IMR-90 (cell line): ENCODE data around the gene MYH16.

Experiments
- CHD1 ChIP-seq: IDR thresholded peaks from 2 replicates; pipeline ENCODE4 v1.6.1; 2012; ENCODE audit warnings: low read depth, low read length, improper control_type of control experiment
- NFE2L2 ChIP-seq: fragments of 150-350 bp; IDR thresholded peaks from 2 replicates; pipeline ENCODE4 v1.6.1; 2016; ENCODE audit warnings: low read depth, mild to moderate bottlenecking, low read length
- POLR2A ChIP-seq: IDR thresholded peaks from 2 replicates; pipeline ENCODE4 v1.6.1; 2012; ENCODE audit warnings: mild to moderate bottlenecking, low read depth, low read length
- RAD21 ChIP-seq: IDR thresholded peaks from 2 replicates; pipeline ENCODE4 v1.6.1; 2012; ENCODE audit warnings: low read length, improper control_type of control experiment
- RFX5 ChIP-seq: IDR thresholded peaks from 2 replicates; pipeline ENCODE4 v1.8.0; 2012; ENCODE audit warnings: low read depth, mild to moderate bottlenecking, low read length, moderate library complexity
- TF ChIP-seq, protein P1 (sequence below): conservative IDR thresholded peaks from 2 replicates; pipeline ENCODE4 v1.5.1; 2012; ENCODE audit warnings: mild to moderate bottlenecking, low read depth, low read length, improper control_type of control experiment

DNA sequence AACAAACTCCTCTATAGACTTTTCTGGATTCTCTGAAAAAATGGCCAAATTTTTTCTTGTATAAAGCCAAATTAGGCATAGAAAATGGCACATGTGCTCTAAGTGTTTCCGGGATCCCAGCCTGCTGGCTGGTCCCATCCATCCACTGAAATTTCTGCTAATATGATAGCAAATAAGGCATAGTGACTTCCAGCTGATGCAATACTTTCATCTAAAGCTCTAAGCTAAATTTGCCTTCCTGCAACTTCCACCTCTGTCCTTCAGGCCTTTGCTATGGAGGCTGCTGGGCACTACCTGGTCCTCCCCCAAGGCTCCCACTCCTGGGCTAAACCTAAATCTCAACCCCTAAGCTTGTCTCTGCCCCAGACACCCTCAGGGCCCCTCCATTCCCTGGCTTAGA lies 20.5 kb downstream of the MYH16 start:
- TF ChIP-seq, protein P1, sequence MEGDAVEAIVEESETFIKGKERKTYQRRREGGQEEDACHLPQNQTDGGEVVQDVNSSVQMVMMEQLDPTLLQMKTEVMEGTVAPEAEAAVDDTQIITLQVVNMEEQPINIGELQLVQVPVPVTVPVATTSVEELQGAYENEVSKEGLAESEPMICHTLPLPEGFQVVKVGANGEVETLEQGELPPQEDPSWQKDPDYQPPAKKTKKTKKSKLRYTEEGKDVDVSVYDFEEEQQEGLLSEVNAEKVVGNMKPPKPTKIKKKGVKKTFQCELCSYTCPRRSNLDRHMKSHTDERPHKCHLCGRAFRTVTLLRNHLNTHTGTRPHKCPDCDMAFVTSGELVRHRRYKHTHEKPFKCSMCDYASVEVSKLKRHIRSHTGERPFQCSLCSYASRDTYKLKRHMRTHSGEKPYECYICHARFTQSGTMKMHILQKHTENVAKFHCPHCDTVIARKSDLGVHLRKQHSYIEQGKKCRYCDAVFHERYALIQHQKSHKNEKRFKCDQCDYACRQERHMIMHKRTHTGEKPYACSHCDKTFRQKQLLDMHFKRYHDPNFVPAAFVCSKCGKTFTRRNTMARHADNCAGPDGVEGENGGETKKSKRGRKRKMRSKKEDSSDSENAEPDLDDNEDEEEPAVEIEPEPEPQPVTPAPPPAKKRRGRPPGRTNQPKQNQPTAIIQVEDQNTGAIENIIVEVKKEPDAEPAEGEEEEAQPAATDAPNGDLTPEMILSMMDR: no peak
- TF ChIP-seq CHD1: no peak
- no peak for TF ChIP-seq RFX5
- no peak for TF ChIP-seq RAD21
- TF ChIP-seq POLR2A: no peak
- TF ChIP-seq NFE2L2: no peak
